H54 (cell line): ENCODE data around the gene IFIT1.

Experiments used
- DNase-seq: peaks from one replicate; pipeline ENCODE4 v3.0.0; 2011; ENCODE audit warnings: low spot score, mixed read lengths; ENCODE audit not compliant: insufficient read length
- FAIRE-seq: peaks from 3 replicates; lab custom pipeline; 2011; peaks lifted over from hg19 to GRCh38; lab: Jason Lieb, UNC
- POLR2A ChIP-seq: IDR thresholded peaks from 2 replicates; pipeline ENCODE4 v1.6.1; 2011; ENCODE audit warnings: low read depth, mild to moderate bottlenecking, low read length

Gene IFIT1

DNA sequence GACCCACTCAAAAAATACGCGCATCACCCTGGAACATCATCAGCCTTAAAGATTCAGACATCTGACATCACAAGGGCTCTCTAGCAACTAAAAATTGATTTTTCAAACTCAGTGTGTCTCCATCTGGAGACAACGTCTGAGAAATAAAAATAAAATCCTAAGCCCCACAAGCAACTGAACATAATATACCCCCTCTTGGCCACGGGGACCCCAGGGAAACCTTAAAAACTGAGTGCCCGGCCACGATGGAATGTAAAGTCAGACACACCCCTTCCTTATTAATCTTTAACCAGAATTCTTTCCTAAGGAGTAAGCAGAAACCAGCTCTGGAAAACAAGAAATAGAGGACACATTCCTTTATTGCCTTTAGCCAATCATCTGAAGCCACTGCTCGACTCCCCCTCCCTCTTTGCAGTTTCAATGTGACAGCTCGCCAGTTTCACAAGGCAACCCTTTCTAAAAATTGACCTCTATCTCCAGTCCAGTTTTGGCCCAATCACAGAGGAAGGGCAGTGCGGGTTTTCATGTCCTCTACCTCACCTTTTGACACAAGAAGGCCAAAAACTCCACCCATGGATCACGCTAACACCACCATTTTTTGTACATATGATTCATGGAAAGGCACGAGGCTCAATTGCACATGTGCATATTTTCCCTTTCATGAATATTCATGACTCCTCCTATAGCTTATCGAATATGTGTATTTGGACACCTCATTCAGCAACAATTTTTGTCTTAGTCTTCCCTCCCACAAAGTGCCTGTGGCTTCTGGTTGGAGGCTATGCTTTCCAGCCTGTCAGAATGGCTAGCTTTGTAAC, 40.4 kb upstream of the IFIT1 start:
- DNase-seq (peak; percentile 41), FAIRE-seq (peak; percentile 99)
- no peak for TF ChIP-seq POLR2A

DNA sequence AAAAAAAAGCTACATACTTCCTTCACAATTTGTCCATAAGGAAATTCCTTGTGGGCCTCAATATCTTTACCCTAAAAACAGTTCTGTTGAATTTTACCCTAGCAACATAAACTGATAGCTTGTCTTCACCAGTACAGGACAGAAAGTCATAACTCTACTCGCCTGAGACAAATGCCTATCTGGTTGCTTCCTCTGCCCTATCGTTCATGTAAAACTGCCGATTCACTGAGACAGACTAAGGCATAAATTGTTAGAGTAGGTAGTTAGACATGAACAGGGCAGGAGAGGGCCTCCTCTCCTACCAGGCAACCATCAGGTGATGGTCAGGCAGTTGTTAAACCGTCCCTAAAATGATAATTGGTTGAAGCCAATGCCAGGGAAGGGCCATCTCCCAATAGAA, 39.6 kb upstream of the IFIT1 start:
- DNase-seq (no peak), FAIRE-seq (peak; percentile 15)
- TF ChIP-seq POLR2A: no peak

DNA sequence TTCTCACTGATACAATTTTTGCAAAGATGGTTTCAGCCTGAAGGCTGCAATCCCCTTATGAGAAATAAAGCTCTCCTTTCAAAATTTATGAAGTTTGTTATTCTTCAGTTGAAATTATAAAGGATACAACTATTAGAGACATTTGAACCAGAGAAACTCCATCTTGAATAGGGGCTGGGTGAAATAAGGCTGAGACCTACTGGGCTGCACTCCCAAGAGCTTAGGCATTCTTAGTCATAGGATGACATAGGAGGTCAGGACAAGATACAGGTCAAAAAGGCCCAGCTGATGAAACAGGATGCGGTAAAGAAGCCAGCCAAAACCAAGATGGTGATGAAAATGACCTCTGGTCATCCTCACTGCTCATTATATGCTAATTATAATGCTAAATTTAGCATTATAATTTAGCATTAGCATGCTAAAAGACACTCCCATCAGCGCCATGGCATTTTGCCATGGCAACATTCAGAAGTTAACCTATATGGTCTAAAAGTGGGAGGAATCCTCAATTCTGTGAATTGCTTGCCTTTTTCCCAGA, 37.0 kb upstream of the IFIT1 start:
- DNase-seq: no peak
- peak; percentile 58 for FAIRE-seq
- TF ChIP-seq POLR2A: no peak

DNA sequence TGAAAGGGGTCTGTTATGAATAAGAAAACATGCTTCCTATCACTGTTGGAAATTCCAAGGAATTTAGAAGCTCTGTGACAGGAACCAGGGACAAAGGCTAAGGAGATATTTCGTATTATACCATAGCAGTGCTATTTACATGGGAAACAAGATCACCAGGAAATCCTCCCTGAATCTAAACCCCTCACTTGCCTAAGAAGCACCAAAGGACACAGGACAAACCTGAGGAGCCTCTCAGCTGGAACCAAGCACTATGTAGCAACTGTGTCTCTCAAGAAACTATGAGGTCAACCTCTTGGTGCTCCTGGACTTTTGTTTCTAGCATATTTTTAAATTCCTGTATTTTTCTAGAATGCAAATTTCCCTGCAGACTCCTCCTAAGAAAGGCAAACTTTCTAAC, 35.3 kb upstream of the IFIT1 start:
- TF ChIP-seq POLR2A: no peak
- no peak for FAIRE-seq
- DNase-seq: no peak

DNA sequence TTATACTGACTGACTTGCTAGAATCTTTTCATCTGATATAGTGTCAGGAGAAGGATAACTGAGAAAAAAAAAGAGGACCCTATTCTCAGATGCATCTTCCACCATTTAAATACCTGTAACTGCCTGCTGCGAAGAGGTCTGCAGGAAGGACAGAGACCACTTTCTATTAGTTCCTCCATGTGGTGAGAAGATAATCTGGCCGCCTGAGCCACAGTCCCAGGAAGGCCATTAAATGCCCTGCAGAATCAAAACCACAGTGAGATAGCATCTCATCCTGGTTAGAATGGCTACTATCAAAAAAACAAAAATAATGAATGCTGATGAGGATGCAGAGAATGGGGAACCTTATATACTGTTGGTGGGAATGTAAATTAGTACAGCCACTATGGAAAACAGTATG, 34.4 kb upstream of the IFIT1 start:
- DNase-seq (no peak), FAIRE-seq (no peak)
- no peak for TF ChIP-seq POLR2A

DNA sequence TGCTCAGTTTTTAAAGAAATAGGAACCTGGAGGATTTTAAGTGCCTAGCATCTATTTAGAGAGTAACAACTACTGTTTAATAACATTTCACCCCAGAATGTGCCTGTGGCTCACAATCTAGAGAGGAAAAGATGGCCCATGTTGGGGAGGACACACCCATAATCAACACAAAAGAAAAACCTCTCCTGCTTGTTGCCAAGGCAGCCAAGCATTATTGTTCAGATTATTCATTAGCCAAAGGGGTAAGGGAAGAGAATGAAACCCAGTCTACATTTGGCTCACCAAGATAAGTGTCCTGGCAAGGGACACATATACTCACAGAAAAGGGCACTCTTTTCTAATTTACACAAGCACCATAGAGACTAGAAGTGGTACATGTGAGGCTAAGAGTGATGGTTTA, 32.3 kb upstream of the IFIT1 start:
- FAIRE-seq (no peak), DNase-seq (no peak)
- TF ChIP-seq POLR2A: no peak

DNA sequence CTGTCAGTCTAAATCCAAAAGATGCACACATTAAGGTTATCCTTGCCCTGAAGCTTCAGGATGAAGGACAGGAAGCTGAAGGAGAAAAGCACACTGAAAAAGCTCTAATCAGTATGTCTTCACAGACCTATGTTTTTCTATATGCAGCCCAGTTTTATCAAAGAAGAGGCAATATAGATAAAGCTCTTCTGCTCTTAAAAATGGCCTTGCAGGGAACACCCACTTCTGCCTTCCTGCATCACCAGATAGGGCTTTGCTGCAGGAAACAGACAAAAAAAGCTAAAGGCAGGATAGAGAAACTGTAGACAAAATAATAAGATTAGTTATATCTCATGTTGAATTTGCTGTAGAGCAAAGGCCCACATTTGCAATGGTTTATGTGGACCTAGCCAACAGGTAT, 29.5 kb upstream of the IFIT1 start:
- TF ChIP-seq POLR2A: no peak
- FAIRE-seq: no peak
- no peak for DNase-seq

DNA sequence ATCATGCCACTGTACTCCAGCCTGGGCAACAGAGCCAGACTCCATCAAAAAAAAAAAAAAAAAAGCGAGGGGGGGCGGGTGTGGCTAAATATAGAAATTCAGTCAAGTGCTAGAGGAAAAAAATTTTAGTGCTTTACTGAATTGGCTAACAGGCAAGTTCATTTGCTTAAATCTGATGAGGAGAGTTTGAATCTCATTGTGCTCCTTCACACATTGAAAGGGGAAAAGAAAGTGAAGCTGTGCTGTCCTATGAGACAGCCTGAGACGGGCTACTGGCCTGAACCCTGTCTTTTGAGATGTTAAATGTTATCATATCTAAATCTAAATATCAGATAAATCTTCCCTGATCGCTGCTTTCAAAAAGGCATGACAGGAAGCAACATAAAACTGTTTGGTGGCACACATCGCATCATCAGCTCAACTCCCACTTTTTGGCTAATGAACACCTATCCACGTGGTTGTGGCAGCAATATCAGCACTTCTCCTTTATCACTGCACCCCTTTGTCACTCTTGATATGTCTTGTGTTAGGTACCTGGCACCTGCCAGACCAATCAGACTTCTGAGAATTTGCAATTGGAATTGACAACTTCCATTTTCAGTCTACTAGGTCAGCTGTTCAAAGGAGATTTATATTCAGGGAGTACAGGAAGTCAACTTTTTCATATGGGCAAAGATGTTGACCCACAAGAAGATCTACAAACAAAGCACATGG, 28.5 kb upstream of the IFIT1 start:
- FAIRE-seq: no peak
- DNase-seq: no peak
- TF ChIP-seq POLR2A: no peak

DNA sequence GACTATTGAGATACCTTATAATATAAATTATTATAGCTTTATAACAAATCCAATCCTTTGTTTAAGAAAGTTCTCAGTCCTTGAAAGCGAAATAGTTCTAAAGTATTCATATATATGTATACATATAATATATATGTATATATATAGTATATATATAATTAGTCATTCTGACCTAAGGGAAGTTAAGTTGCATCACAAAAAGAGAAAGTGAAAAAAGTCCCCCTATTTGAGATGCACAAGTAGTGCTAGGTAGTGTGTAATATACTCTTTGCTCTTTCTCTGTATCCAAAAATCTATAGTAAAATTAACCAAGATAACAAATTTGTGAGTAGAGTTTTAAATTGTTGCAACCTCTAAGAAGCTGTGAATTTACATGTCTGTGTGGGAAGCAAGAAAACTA, 27.9 kb upstream of the IFIT1 start:
- FAIRE-seq (no peak), DNase-seq (no peak)
- TF ChIP-seq POLR2A: no peak

DNA sequence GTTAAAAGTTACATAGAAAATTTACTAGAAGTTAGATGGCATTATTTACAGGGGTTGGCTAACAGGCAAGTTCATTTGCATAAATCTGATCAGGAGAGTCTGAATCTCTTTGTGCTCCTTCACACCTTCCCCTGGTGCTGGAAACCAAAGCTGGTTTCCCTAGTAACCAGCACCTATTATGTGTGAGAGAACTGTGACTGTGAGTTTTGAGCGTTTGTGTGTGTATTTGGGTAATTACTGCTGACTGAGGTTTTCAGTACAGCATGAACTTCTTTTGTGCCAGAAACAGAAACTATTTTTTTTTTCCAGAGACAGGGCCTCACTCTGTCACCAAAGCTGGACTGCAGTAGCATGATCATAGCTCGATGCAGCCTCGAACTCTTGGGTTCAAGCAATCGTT, 24.9 kb upstream of the IFIT1 start:
- TF ChIP-seq POLR2A: no peak
- no peak for FAIRE-seq
- DNase-seq: no peak

DNA sequence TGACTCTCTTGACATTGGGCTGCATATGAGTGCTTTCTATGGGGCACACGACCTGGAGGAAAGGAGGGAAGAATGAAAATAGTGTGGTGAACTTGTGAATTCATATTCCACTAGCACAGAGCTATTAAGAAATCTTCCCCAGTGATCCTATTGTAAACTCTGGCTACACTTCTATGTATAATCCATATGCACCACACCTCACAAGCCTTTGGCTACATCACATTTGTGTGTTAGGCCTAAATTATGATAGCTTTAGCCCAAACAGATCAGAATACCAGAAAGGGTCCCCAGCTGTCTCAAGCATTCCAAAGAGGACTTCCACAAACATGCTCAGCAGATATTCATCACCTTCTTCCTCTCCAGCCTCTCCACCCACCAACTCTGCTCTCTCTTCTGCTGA, 24.3 kb upstream of the IFIT1 start:
- DNase-seq (no peak), FAIRE-seq (no peak)
- TF ChIP-seq POLR2A: no peak

DNA sequence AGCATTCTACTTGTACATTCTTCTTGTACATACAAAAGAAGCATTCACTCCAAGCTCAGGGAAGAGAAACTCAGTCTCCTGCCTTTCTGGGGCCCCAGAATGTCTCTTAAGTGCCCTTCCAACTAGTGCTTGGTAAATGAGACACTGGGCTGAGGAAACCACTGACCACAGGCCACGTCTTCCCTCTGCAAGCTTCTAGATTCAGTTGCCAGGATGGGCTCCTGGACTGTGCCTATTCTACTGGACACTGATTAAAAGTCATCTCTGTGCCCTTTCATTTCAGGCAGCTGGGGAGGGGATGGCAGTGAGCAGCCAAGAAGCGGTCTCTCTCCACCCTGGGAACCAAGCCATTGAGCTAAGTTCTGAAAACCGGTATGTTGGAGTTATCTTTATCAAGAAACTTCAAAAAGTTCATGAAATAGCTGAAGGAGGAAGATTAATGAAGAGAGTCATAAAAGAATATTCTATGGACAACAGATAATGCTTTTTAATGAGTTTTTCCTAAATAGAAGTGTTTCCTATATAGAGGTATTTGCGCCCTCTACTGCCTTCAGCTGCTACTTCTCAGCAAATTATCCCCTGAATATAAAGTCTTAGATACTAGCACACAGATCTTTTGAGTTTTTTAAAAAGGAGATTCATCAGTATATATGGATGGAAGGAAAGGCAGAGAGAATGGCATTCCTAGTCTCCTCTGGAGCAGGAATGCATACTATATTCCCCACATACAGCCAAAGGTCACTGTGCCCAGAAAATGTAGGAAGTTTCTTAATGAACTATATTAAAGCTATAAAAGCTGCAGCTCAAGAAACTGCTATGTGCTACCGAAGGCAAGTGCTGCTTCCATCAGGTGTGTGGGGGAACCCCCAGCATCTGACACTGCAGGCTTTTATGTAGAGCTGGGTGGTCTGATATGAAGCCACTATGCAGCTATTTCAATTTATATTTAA, 23.0 kb upstream of the IFIT1 start:
- TF ChIP-seq POLR2A: no peak
- no peak for DNase-seq
- no peak for FAIRE-seq

DNA sequence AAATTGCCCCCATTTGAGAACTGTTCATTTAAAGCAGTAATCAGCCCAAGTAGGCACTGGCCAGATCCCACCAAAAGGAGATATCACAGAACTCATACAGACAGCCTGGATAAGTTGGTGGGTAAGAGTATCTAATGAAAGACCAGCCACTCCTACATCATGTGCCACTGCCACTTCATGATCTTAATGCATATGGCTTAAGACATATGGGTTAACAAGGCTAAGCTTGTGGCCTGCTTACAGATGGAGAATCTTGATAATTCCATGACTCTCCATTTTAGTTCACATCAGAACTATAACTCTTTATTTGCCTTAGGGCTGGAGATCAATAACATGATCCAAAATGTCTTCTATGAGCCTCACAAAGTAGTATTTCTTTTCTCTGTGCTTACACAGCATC, 21.3 kb upstream of the IFIT1 start:
- DNase-seq (no peak), FAIRE-seq (no peak)
- TF ChIP-seq POLR2A: no peak
